Activated T-cell treated with anti-CD3 and anti-CD28 coated beads, Interleukin-2, amount 50 U/mL, for 24 hours (primary cell): ENCODE results near the gene GREB1L.
"Not testable (repeated sequence)": the region's sequence is repeated elsewhere in the genome, so short reads cannot be mapped to it uniquely, and the experiment has no call there.

Source experiments
- DNase-seq: peaks from one replicate; pipeline ENCODE4 v3.0.0-alpha.2; 2020
- H3K27ac Mint-ChIP-seq: 2 replicates; pipeline ENCODE4 v1.8.0; 2020; ENCODE audit warnings: mild to moderate bottlenecking, mixed read lengths
- H3K27me3 Mint-ChIP-seq: 2 replicates; pipeline ENCODE4 v1.8.0; 2020; ENCODE audit warnings: mixed read lengths
- H3K36me3 Mint-ChIP-seq: 2 replicates; pipeline ENCODE4 v1.8.0; 2020; ENCODE audit warnings: low read depth, mixed read lengths
- H3K4me1 Mint-ChIP-seq: 2 replicates; pipeline ENCODE4 v1.8.0; 2020; ENCODE audit warnings: low read depth, mixed read lengths
- H3K4me3 Mint-ChIP-seq: 2 replicates; pipeline ENCODE4 v1.8.0; 2020; ENCODE audit warnings: mild to moderate bottlenecking, moderate library complexity, mixed read lengths
- H3K9me3 Mint-ChIP-seq: 2 replicates; pipeline ENCODE4 v1.8.0; 2020; ENCODE audit warnings: mixed read lengths

The GREB1L gene

GRCh38 chr18:21275645-21276044 is 33.6 kb downstream of the GREB1L start:
- Mint-ChIP-seq H3K36me3 (no peaks in the 10 kb centered on the region), H3K27ac (no peak overlapping the region), H3K27me3 (peaks cover 2% of the 10 kb centered on the region), H3K9me3 (no peaks in the 10 kb centered on the region), H3K4me1 (no peaks in the 10 kb centered on the region), H3K4me3 (no peak overlapping the region)
- DNase-seq: no peak

- DNase-seq: no peak
- Mint-ChIP-seq H3K27me3 (peaks cover 2% of the 10 kb centered on the region), H3K9me3 (no peaks in the 10 kb centered on the region), H3K36me3 (no peaks in the 10 kb centered on the region), H3K4me3 (no peak overlapping the region), H3K27ac (no peak overlapping the region), H3K4me1 (no peaks in the 10 kb centered on the region)
Measured at GRCh38 chr18:21277578-21277977, 35.5 kb downstream of the GREB1L start.

DNA sequence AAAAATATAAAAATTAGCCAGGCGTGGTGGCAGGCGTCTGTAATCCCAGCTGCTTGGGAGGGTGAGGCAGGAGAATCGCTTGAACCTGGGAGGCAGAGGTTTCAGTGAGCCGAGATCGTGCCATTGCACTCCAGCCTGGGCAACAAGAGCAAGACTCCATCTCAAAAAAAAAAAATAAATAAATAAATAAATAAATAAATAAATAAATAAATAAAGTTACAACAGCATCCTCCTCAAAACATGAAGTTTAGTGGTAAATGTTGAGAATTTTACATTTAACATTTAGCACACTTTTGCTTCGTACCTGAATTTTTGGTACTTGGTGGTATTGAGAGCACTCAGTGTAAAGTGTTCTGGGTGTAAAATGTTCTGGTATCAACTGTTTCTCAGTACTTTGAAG is 36.2 kb downstream of the GREB1L start:
- H3K36me3 Mint-ChIP-seq: not testable (repeated sequence)

DNA sequence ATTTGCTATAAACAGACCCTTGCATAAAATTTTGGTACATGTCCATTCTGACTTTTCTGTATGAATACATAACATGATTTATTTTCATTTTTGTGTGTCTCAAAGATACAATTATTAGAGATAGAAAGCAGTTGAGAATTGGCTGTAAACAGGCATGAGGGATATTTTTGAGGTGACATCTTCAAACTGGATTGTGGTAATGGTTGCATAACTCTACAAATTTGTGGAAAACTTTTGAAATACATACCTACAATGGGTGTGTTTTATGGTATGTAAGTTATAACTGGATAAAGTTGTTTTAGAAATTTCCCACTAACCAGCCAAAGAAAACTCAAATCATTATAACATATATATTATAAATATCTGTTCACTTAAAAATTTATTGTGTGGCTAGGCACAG is 39.6 kb downstream of the GREB1L start:
- no peaks in the 10 kb centered on the region for H3K36me3 Mint-ChIP-seq
- no peaks in the 10 kb centered on the region for H3K4me1 Mint-ChIP-seq
- no peak overlapping the region for H3K27ac Mint-ChIP-seq
- peaks cover 11% of the 10 kb centered on the region for H3K27me3 Mint-ChIP-seq
- H3K9me3 Mint-ChIP-seq: no peaks in the 10 kb centered on the region
- H3K4me3 Mint-ChIP-seq: no peak overlapping the region
- no peak for DNase-seq

More for the DNA sequence above, 36.2 kb downstream of the GREB1L start:
- not testable (repeated sequence) for H3K9me3 Mint-ChIP-seq, H3K27ac Mint-ChIP-seq, H3K4me1 Mint-ChIP-seq, H3K4me3 Mint-ChIP-seq, H3K27me3 Mint-ChIP-seq, DNase-seq

- no peaks in the 10 kb centered on the region for H3K9me3 Mint-ChIP-seq
- no peak overlapping the region for H3K4me3 Mint-ChIP-seq
- peaks cover 14% of the 10 kb centered on the region for H3K27me3 Mint-ChIP-seq
- H3K27ac Mint-ChIP-seq: no peak overlapping the region
- H3K36me3 Mint-ChIP-seq: no peaks in the 10 kb centered on the region
- no peaks in the 10 kb centered on the region for H3K4me1 Mint-ChIP-seq
- no peak for DNase-seq
Measured at GRCh38 chr18:21284540-21284939, 42.5 kb downstream of the GREB1L start.

- Mint-ChIP-seq H3K4me1 (no peaks in the 10 kb centered on the region), H3K36me3 (no peaks in the 10 kb centered on the region), H3K27me3 (peaks cover 6% of the 10 kb centered on the region), H3K4me3 (no peak overlapping the region), H3K27ac (no peak overlapping the region), H3K9me3 (no peaks in the 10 kb centered on the region)
- no peak for DNase-seq
Measured at GRCh38 chr18:21289827-21290226, 47.8 kb downstream of the GREB1L start.

GRCh38 chr18:21291106-21291505 is 49.1 kb downstream of the GREB1L start:
- DNase-seq: no peak
- H3K27ac Mint-ChIP-seq: no peak overlapping the region
- no peaks in the 10 kb centered on the region for H3K4me1 Mint-ChIP-seq
- H3K27me3 Mint-ChIP-seq: peaks cover 7% of the 10 kb centered on the region
- H3K4me3 Mint-ChIP-seq: no peak overlapping the region
- no peaks in the 10 kb centered on the region for H3K36me3 Mint-ChIP-seq
- H3K9me3 Mint-ChIP-seq: no peaks in the 10 kb centered on the region

DNA sequence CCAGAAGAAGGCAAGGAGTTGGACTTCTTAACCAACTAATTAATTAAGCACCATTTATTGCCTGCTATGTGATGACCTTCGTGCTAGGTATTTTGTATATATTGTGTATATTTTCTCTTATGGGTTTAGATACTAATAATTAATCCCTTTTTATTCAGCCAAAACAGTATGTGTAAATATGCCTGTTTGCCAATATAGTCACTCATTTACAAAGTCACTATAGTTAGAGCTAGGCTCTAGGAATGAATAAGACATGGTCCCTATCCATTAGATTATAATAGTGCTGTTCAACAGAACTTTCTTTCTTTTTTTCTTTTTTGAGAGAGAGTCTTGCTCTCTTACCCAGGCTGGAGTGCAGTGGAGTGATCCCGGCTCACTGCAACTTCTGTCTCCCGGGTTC is 51.4 kb downstream of the GREB1L start:
- DNase-seq: no peak
- peaks cover 6% of the 10 kb centered on the region for H3K27me3 Mint-ChIP-seq
- H3K9me3 Mint-ChIP-seq: no peaks in the 10 kb centered on the region
- no peak overlapping the region for H3K27ac Mint-ChIP-seq
- no peaks in the 10 kb centered on the region for H3K36me3 Mint-ChIP-seq
- no peaks in the 10 kb centered on the region for H3K4me1 Mint-ChIP-seq
- no peak overlapping the region for H3K4me3 Mint-ChIP-seq

- H3K36me3 Mint-ChIP-seq: no peaks in the 10 kb centered on the region
Measured at GRCh38 chr18:21295101-21295500, 53.1 kb downstream of the GREB1L start.

GRCh38 chr18:21296045-21296444 is 54.0 kb downstream of the GREB1L start:
- Mint-ChIP-seq H3K9me3 (no peaks in the 10 kb centered on the region), H3K27me3 (peaks cover 9% of the 10 kb centered on the region), H3K4me3 (no peak overlapping the region), H3K27ac (no peak overlapping the region), H3K4me1 (no peaks in the 10 kb centered on the region), H3K36me3 (no peaks in the 10 kb centered on the region)
- DNase-seq: no peak

More at GRCh38 chr18:21295101-21295500, 53.1 kb downstream of the GREB1L start:
- H3K9me3 Mint-ChIP-seq: no peaks in the 10 kb centered on the region
- no peak overlapping the region for H3K27ac Mint-ChIP-seq
- no peaks in the 10 kb centered on the region for H3K4me1 Mint-ChIP-seq
- H3K4me3 Mint-ChIP-seq: no peak overlapping the region
- DNase-seq: no peak
- H3K27me3 Mint-ChIP-seq: peaks cover 9% of the 10 kb centered on the region

DNA sequence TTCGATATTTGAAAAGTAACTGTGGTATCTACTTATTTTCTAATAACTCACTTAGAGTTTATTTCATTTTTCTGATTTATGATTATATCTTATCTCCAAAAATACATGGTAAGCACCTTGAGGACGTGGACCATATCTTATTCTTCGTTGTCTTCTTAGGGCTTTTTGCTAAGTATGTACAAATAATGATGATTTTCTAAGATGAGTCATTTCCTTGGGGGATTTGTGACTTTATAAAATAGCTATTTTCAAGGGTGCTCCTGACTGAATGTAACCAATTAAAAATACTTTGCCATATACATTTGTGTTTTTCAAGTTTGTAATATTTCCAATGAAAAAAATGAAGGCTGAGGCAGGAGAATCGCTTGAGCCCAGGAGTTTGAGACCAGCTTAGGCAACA is 56.3 kb downstream of the GREB1L start:
- H3K4me1 Mint-ChIP-seq: no peaks in the 10 kb centered on the region
- peaks cover 8% of the 10 kb centered on the region for H3K27me3 Mint-ChIP-seq
- H3K4me3 Mint-ChIP-seq: no peak overlapping the region
- no peaks in the 10 kb centered on the region for H3K36me3 Mint-ChIP-seq
- no peaks in the 10 kb centered on the region for H3K9me3 Mint-ChIP-seq
- no peak overlapping the region for H3K27ac Mint-ChIP-seq
- DNase-seq: no peak

- Mint-ChIP-seq H3K9me3 (no peaks in the 10 kb centered on the region), H3K36me3 (no peaks in the 10 kb centered on the region), H3K27ac (no peak overlapping the region), H3K4me3 (no peak overlapping the region), H3K27me3 (peaks cover 8% of the 10 kb centered on the region), H3K4me1 (no peaks in the 10 kb centered on the region)
- no peak for DNase-seq
Measured at GRCh38 chr18:21300035-21300907, 58.2 kb downstream of the GREB1L start.

DNA sequence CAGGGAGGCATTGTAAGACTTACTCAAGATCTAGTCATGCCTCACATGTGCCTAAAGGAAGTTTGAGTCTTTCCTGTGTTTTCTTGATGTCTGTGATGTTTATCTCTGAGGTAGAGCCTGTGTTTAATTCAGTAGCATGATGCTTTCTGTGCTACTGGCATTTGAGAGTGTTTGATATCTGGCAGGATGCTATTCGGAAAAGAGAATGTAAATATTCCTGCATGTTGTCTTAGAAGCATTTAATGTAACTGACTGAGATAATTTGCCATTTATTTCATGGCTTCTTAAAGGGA is 58.8 kb downstream of the GREB1L start:
- Mint-ChIP-seq H3K4me3 (no peak overlapping the region), H3K4me1 (no peaks in the 10 kb centered on the region), H3K9me3 (no peaks in the 10 kb centered on the region), H3K36me3 (no peaks in the 10 kb centered on the region), H3K27me3 (peaks cover 8% of the 10 kb centered on the region), H3K27ac (no peak overlapping the region)
- DNase-seq: no peak

- Mint-ChIP-seq H3K4me1 (no peaks in the 10 kb centered on the region), H3K9me3 (no peaks in the 10 kb centered on the region)
- DNase-seq: no peak
Measured at GRCh38 chr18:21303445-21303844, 61.4 kb downstream of the GREB1L start.

GRCh38 chr18:21303895-21304294 is 61.9 kb downstream of the GREB1L start:
- Mint-ChIP-seq H3K27ac (no peak overlapping the region), H3K4me1 (no peaks in the 10 kb centered on the region), H3K4me3 (no peak overlapping the region), H3K9me3 (no peaks in the 10 kb centered on the region), H3K27me3 (peaks cover 10% of the 10 kb centered on the region), H3K36me3 (no peaks in the 10 kb centered on the region)
- no peak for DNase-seq

More at GRCh38 chr18:21303445-21303844, 61.4 kb downstream of the GREB1L start:
- Mint-ChIP-seq H3K4me3 (no peak overlapping the region), H3K27ac (no peak overlapping the region), H3K36me3 (no peaks in the 10 kb centered on the region), H3K27me3 (peaks cover 9% of the 10 kb centered on the region)

DNA sequence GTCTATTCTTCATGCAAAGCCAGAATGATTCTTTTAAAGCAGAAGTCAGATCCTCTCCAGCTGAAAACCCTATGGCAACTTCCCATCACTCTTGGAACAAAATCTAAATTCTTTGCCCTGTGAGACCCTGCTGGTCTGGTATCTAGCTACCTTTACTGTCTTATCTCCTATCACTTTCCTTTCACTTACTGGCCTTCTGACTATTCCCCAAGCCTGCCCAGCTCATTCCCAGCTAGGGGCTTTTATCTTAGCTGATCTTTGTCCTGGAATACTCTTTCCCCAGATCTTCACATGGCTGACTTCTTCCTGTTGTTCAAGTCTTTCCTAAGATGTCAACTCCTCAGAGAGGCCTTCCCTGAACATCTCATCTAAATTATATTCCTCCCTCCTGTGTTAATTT is 63.6 kb downstream of the GREB1L start:
- Mint-ChIP-seq H3K27ac (no peak overlapping the region), H3K9me3 (no peaks in the 10 kb centered on the region), H3K4me1 (no peaks in the 10 kb centered on the region), H3K36me3 (no peaks in the 10 kb centered on the region), H3K27me3 (peaks cover 11% of the 10 kb centered on the region), H3K4me3 (no peak overlapping the region)
- no peak for DNase-seq
